ENCODE measurements around the gene OR10A4. TPM values are rescaled to one million over a fixed set of nuclear protein-coding genes. Genes with fewer than 3 reads are reported as not detected.
"Not testable (repeated sequence)": the region's sequence is repeated elsewhere in the genome, so short reads cannot be mapped to it uniquely, and the experiment has no call there.

The OR10A4 gene
- total and polyA plus RNA-seq, 4 experiments from 2014 or later, result not detected

- POLR2A ChIA-PET (ENCODE audit: partially characterized antibody), result no interaction called here
- CTCF ChIA-PET (ENCODE audit: partially characterized antibody), result no interaction called here
- H3K4me3 Mint-ChIP-seq, result no peak overlapping the region
These were observed 5.1 kb upstream of the OR10A4 start for GRCh38 chr11:6871278-6871677.

DNA sequence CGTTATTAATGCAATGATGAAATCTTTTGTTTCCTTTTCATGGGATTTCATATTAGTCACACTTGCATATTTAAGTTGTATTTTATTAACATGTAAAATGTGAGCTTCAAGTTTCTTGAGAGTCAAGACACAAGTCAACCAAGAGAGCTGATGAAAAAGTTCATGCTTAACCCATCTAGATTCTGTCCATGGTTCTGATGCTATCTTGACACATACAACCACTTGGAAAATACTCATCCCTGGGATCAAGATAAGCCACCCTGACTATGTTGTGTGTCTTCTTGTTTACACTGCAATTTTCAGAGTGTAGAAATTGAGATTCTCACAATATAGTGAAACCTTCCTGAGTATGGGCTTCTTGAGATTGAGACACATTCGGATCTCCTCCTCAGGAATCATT lies 664 bp upstream of the OR10A4 start:
- peaks cover 0 to 1% (median 0%) of the 10 kb centered on the region in 4 donors for H3K4me1 Mint-ChIP-seq
- H3K4me3 Mint-ChIP-seq, result no peak overlapping the region
- Histone ChIP-seq H3K27ac (ENCODE audit: low read depth, low read length) (no peak overlapping the region), H3K4me1 (ENCODE audit: insufficient read depth, low read length) (no peaks in the 10 kb centered on the region), H3K36me3 (ENCODE audit: insufficient read depth, low read length) (no peaks in the 10 kb centered on the region), H3K9me3 (ENCODE audit: control insufficient read depth in 1 of 2, low read length in 2 of 2) (no peaks in the 10 kb centered on the region), H3K27me3 (ENCODE audit: insufficient read depth, low read length) (no peaks in the 10 kb centered on the region), H3K4me3 (ENCODE audit: low read length in 2 of 2) (no peak overlapping the region)
- peaks cover 5 to 14% of the 10 kb centered on the region in 2 donors for H3K27me3 Mint-ChIP-seq
- no peaks in the 10 kb centered on the region for H3K36me3 Mint-ChIP-seq
- ChIA-PET CTCF (ENCODE audit: partially characterized antibody) (interaction anchor here (1.4 kb wide), 1 partner anchor 63 kb away, joined by 3 read pairs; no protein-coding TSS in a partner anchor), POLR2A (ENCODE audit: partially characterized antibody) (no interaction called here)
- H3K9me3 Mint-ChIP-seq, result peaks cover 0 to 7% (median 2%) of the 10 kb centered on the region in 8 donors
- H3K27ac Mint-ChIP-seq, result no peak overlapping the region
- intact Hi-C loops (cut with micrococcal nuclease), result no loop called here
- DNase-seq, result no peak

More at GRCh38 chr11:6871278-6871677, 5.1 kb upstream of the OR10A4 start:
- Histone ChIP-seq H3K4me1 (ENCODE audit: insufficient read depth, low read length) (no peaks in the 10 kb centered on the region), H3K27ac (ENCODE audit: low read depth, low read length) (no peak overlapping the region), H3K27me3 (ENCODE audit: insufficient read depth, low read length) (no peaks in the 10 kb centered on the region), H3K9me3 (ENCODE audit: control insufficient read depth in 1 of 2, low read length in 2 of 2) (no peaks in the 10 kb centered on the region), H3K36me3 (ENCODE audit: insufficient read depth, low read length) (no peaks in the 10 kb centered on the region), H3K4me3 (ENCODE audit: low read length in 2 of 2) (no peak overlapping the region)
- Mint-ChIP-seq H3K27me3 (peaks cover 12 to 13% of the 10 kb centered on the region in 2 donors), H3K9me3 (peaks cover 0 to 3% (median 0%) of the 10 kb centered on the region in 8 donors), H3K27ac (no peak overlapping the region), H3K4me1 (peaks cover 0 to 1% (median 0%) of the 10 kb centered on the region in 4 donors), H3K36me3 (no peaks in the 10 kb centered on the region)
- no peak for DNase-seq
- intact Hi-C loops (cut with micrococcal nuclease), result no loop called here

GRCh38 chr11:6876914-6877313 lies 489 bp downstream of the OR10A4 start:
- no peak for DNase-seq
- no peak overlapping the region for H3K27ac Mint-ChIP-seq
- H3K4me1 Mint-ChIP-seq, result no peaks in the 10 kb centered on the region
- peaks cover 0 to 7% (median 0%) of the 10 kb centered on the region in 8 donors for H3K9me3 Mint-ChIP-seq
- peaks cover 5 to 10% of the 10 kb centered on the region in 2 donors for H3K27me3 Mint-ChIP-seq
- no peak overlapping the region for H3K4me3 Mint-ChIP-seq
- H3K27me3 ChIP-seq (ENCODE audit: insufficient read depth, low read length), result no peaks in the 10 kb centered on the region
- no peaks in the 10 kb centered on the region for H3K36me3 ChIP-seq (ENCODE audit: insufficient read depth, low read length)
- ChIA-PET CTCF (ENCODE audit: partially characterized antibody) (no interaction called here), POLR2A (ENCODE audit: partially characterized antibody) (no interaction called here)
- H3K4me1 ChIP-seq (ENCODE audit: insufficient read depth, low read length), result no peaks in the 10 kb centered on the region
- intact Hi-C loops (cut with micrococcal nuclease), result no loop called here
- H3K4me3 ChIP-seq (ENCODE audit: low read length in 2 of 2), result no peak overlapping the region
- H3K36me3 Mint-ChIP-seq, result no peaks in the 10 kb centered on the region
- H3K9me3 ChIP-seq (ENCODE audit: control insufficient read depth in 1 of 2, low read length in 2 of 2), result no peaks in the 10 kb centered on the region
- H3K27ac ChIP-seq (ENCODE audit: low read depth, low read length), result no peak overlapping the region

DNA sequence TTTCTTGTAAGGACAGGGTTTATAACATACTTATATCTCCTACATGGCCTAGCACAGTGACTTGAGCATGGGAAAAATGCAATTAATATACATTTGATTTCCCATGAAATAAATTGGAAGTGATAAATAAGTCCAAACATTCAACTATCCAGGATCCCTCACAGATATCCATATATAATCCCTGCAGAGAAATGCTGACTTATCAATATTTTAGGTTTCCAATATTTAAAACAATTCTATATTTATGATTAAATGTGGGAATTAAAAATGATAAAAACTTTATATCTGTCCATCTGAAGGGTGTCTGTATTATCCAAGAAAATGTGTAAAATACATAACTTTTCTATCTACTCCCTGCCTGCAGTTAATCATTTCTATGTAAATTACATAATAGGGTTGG lies 6.3 kb downstream of the OR10A4 start:
- intact Hi-C loops (cut with micrococcal nuclease), result no loop called here
- Histone ChIP-seq H3K27me3 (ENCODE audit: insufficient read depth, low read length) (peaks cover 10% of the 10 kb centered on the region), H3K36me3 (ENCODE audit: insufficient read depth, low read length) (no peaks in the 10 kb centered on the region), H3K27ac (ENCODE audit: low read depth, low read length) (no peak overlapping the region), H3K4me1 (ENCODE audit: insufficient read depth, low read length) (no peaks in the 10 kb centered on the region), H3K9me3 (ENCODE audit: control insufficient read depth in 1 of 2, low read length in 2 of 2) (no peaks in the 10 kb centered on the region), H3K4me3 (ENCODE audit: low read length in 2 of 2) (no peak overlapping the region)
- CTCF ChIA-PET (ENCODE audit: partially characterized antibody), result no interaction called here
- Mint-ChIP-seq H3K27me3 (peaks cover 9 to 10% of the 10 kb centered on the region in 2 donors), H3K27ac (no peak overlapping the region), H3K4me1 (no peaks in the 10 kb centered on the region), H3K9me3 (peaks cover 0 to 8% (median under 1%) of the 10 kb centered on the region in 8 donors), H3K4me3 (no peak overlapping the region), H3K36me3 (no peaks in the 10 kb centered on the region)
- POLR2A ChIA-PET (ENCODE audit: partially characterized antibody), result no interaction called here
- no peak for DNase-seq

GRCh38 chr11:6887711-6888110 lies 11.3 kb downstream of the OR10A4 start:
- CTCF ChIA-PET (ENCODE audit: partially characterized antibody); H3K27ac ChIP-seq (ENCODE audit: low read depth, low read length); POLR2A ChIA-PET (ENCODE audit: partially characterized antibody); H3K4me1 Mint-ChIP-seq; H3K36me3 Mint-ChIP-seq; H3K27ac Mint-ChIP-seq; H3K4me1 ChIP-seq (ENCODE audit: insufficient read depth, low read length); H3K4me3 Mint-ChIP-seq; H3K27me3 ChIP-seq (ENCODE audit: insufficient read depth, low read length); DNase-seq; intact Hi-C loops (cut with micrococcal nuclease); H3K9me3 Mint-ChIP-seq; H3K4me3 ChIP-seq (ENCODE audit: low read length in 2 of 2); H3K9me3 ChIP-seq (ENCODE audit: control insufficient read depth in 1 of 2, low read length in 2 of 2); H3K36me3 ChIP-seq (ENCODE audit: insufficient read depth, low read length): not testable (repeated sequence)
- peaks cover 9 to 15% of the 10 kb centered on the region in 2 donors for H3K27me3 Mint-ChIP-seq

GRCh38 chr11:6888830-6889229 lies 12.4 kb downstream of the OR10A4 start:
- Histone ChIP-seq H3K27ac (ENCODE audit: low read depth, low read length) (no peak overlapping the region), H3K36me3 (ENCODE audit: insufficient read depth, low read length) (no peaks in the 10 kb centered on the region), H3K9me3 (ENCODE audit: control insufficient read depth in 1 of 2, low read length in 2 of 2) (no peaks in the 10 kb centered on the region), H3K27me3 (ENCODE audit: insufficient read depth, low read length) (peaks cover 7% of the 10 kb centered on the region), H3K4me3 (ENCODE audit: low read length in 2 of 2) (no peak overlapping the region), H3K4me1 (ENCODE audit: insufficient read depth, low read length) (no peaks in the 10 kb centered on the region)
- POLR2A ChIA-PET (ENCODE audit: partially characterized antibody), result interaction anchor here (0.8 kb wide), 1 partner anchor 28 kb away, joined by 3 read pairs; no protein-coding TSS in a partner anchor
- CTCF ChIA-PET (ENCODE audit: partially characterized antibody), result no interaction called here
- Mint-ChIP-seq H3K27ac (no peak overlapping the region), H3K9me3 (peaks cover 0 to 8% (median 2%) of the 10 kb centered on the region in 8 donors), H3K4me1 (no peaks in the 10 kb centered on the region), H3K36me3 (no peaks in the 10 kb centered on the region), H3K27me3 (peaks cover 8 to 9% of the 10 kb centered on the region in 2 donors), H3K4me3 (no peak overlapping the region)
- no peak for DNase-seq
- intact Hi-C loops (cut with micrococcal nuclease), result no loop called here

- H3K27ac ChIP-seq (ENCODE audit: low read depth, low read length), result no peak overlapping the region
- no peak overlapping the region for H3K4me3 ChIP-seq (ENCODE audit: low read length in 2 of 2)
- intact Hi-C loops (cut with micrococcal nuclease), result no loop called here
- peaks cover 7% of the 10 kb centered on the region for H3K27me3 ChIP-seq (ENCODE audit: insufficient read depth, low read length)
- Mint-ChIP-seq H3K27ac (no peak overlapping the region), H3K27me3 (peaks cover 5 to 7% of the 10 kb centered on the region in 2 donors), H3K9me3 (peaks cover 0 to 8% (median 2%) of the 10 kb centered on the region in 8 donors), H3K4me1 (no peaks in the 10 kb centered on the region), H3K4me3 (no peak overlapping the region), H3K36me3 (no peaks in the 10 kb centered on the region)
- no peak for DNase-seq
- ChIA-PET POLR2A (ENCODE audit: partially characterized antibody) (interaction anchor here (0.8 kb wide), 1 partner anchor 29 kb away, joined by 3 read pairs; no protein-coding TSS in a partner anchor), CTCF (ENCODE audit: partially characterized antibody) (no interaction called here)
- H3K36me3 ChIP-seq (ENCODE audit: insufficient read depth, low read length), result no peaks in the 10 kb centered on the region
- H3K4me1 ChIP-seq (ENCODE audit: insufficient read depth, low read length), result no peaks in the 10 kb centered on the region
- H3K9me3 ChIP-seq (ENCODE audit: control insufficient read depth in 1 of 2, low read length in 2 of 2), result no peaks in the 10 kb centered on the region
These were observed 13.4 kb downstream of the OR10A4 start for GRCh38 chr11:6889835-6890234.

- Histone ChIP-seq H3K9me3 (ENCODE audit: control insufficient read depth in 1 of 2, low read length in 2 of 2) (no peaks in the 10 kb centered on the region), H3K36me3 (ENCODE audit: insufficient read depth, low read length) (no peaks in the 10 kb centered on the region), H3K4me3 (ENCODE audit: low read length in 2 of 2) (no peak within 1 kb of the TSS), H3K27ac (ENCODE audit: low read depth, low read length) (no peak within 1 kb of the TSS), H3K4me1 (ENCODE audit: insufficient read depth, low read length) (no peaks in the 10 kb centered on the region), H3K27me3 (ENCODE audit: insufficient read depth, low read length) (peaks cover 3% of the 10 kb centered on the region)
- intact Hi-C loops (cut with micrococcal nuclease), result no loop called here
- DNase-seq, result no peak
- Mint-ChIP-seq H3K27ac (no peak within 1 kb of the TSS), H3K4me3 (no peak within 1 kb of the TSS), H3K27me3 (peaks cover 5 to 9% of the 10 kb centered on the region in 2 donors), H3K4me1 (no peaks in the 10 kb centered on the region), H3K36me3 (no peaks in the 10 kb centered on the region), H3K9me3 (peaks cover 0 to 6% (median 1%) of the 10 kb centered on the region in 8 donors)
- ChIA-PET CTCF (ENCODE audit: partially characterized antibody) (no interaction called here), POLR2A (ENCODE audit: partially characterized antibody) (no interaction called here)
These were observed 16.0 kb downstream of the OR10A4 start, which contains the start of gene OR2D2 for GRCh38 chr11:6892400-6892799. OR2D2 (minus strand) TSS chr11:6892500; CDS start chr11:6892500, 0 bp downstream.
